A673 (cell line): ENCODE measurements around the gene ASTL. TPM values are rescaled to one million over a fixed set of nuclear protein-coding genes. Genes with fewer than 3 reads are reported as not detected.

ENCODE experiments used
- BruUV-seq: library from RNA; stranded (reverse); fragments of 400-500 nt; replicated peaks from 2 replicates; lab custom pipeline; 2021; lab: Mats Ljungman, UMichigan
- CTCF ChIA-PET: fragments of 300-600 bp; sonication (Branson Sonifier 250); formaldehyde crosslinking; loops from one replicate; lab custom pipeline; 2022; ENCODE audit warnings: antibody characterized with exemption; lab: Charles Lee
- POLR2A ChIA-PET: fragments of 300-600 bp; sonication (Branson Sonifier 250); formaldehyde crosslinking; loops from one replicate; lab custom pipeline; 2022; ENCODE audit warnings: antibody characterized with exemption; ENCODE audit not compliant: low non-redundant PET; lab: Charles Lee
- DNase-seq: peaks from one replicate; pipeline ENCODE4 v3.0.0-alpha.2; 2015; ENCODE audit warnings: low spot score
- H3K27ac ChIP-seq: fragments of 200-600 bp; sonication (generic); 2 replicates; pipeline ENCODE4 v1.5.1; 2016; ENCODE audit warnings: mixed run types, low read depth, mild to moderate bottlenecking, mixed read lengths, antibody characterized with exemption, low read length; ENCODE audit not compliant: poor library complexity, severe bottlenecking
- H3K27me3 ChIP-seq: fragments of 200-600 bp; sonication (generic); replicated peaks from 2 replicates; pipeline ENCODE4 v1.6.1; 2017; ENCODE audit warnings: mixed run types, low read depth, mild to moderate bottlenecking, mixed read lengths, antibody characterized with exemption, low read length; ENCODE audit not compliant: insufficient read depth, poor library complexity
- H3K36me3 ChIP-seq: fragments of 200-600 bp; sonication (generic); 2 replicates; pipeline ENCODE4 v1.6.1; 2016; ENCODE audit warnings: mixed run types, mild to moderate bottlenecking, mixed read lengths, antibody characterized with exemption, low read length; ENCODE audit not compliant: insufficient read depth, poor library complexity, severe bottlenecking
- H3K4me1 ChIP-seq: fragments of 200-600 bp; sonication (generic); 2 replicates; pipeline ENCODE4 v1.6.1; 2017; ENCODE audit warnings: mixed run types, mild to moderate bottlenecking, mixed read lengths, antibody characterized with exemption, low read length; ENCODE audit not compliant: insufficient read depth, poor library complexity, severe bottlenecking
- H3K4me3 ChIP-seq: fragments of 200-600 bp; sonication (generic); 2 replicates; pipeline ENCODE4 v1.5.1; 2016; ENCODE audit warnings: low read depth, mixed run types, mild to moderate bottlenecking, mixed read lengths, low read length; ENCODE audit not compliant: poor library complexity, severe bottlenecking
- H3K9me3 ChIP-seq: fragments of 200-600 bp; sonication (generic); 2 replicates; pipeline ENCODE4 v1.6.1; 2016; ENCODE audit warnings: mixed run types, low read depth, mild to moderate bottlenecking, mixed read lengths, antibody characterized with exemption, low read length; ENCODE audit not compliant: poor library complexity, severe bottlenecking
- EZH2 ChIP-seq: fragments of 200-600 bp; sonication (generic); IDR thresholded peaks from 2 replicates; pipeline ENCODE4 v1.6.1; 2017; ENCODE audit warnings: borderline replicate concordance, low read depth, mild to moderate bottlenecking, mixed read lengths, antibody characterized with exemption, low read length; ENCODE audit not compliant: poor library complexity, severe bottlenecking
- intact Hi-C: fragments of 100-400 bp; cut with micrococcal nuclease; formaldehyde crosslinking; loops from one replicate; pipeline ENCODE4 v1.10.0; 2022; ENCODE audit not compliant: unreplicated experiment
- total RNA-seq: library from RNA; stranded (reverse); gene quantifications from 2 replicates; pipeline ENCODE4 v1.2.3, GENCODE V29; 2021
- TF ChIP-seq, protein P1 (sequence below): fragments of 300-800, 200-600 bp; sonication (generic); conservative IDR thresholded peaks from 2 replicates; pipeline ENCODE4 v1.5.1; 2017; ENCODE audit warnings: low read depth, mild to moderate bottlenecking, antibody characterized with exemption, low read length, moderate library complexity, mixed read lengths

The ASTL gene
- total RNA-seq, 1 experiment from 2014 or later = not detected

DNA sequence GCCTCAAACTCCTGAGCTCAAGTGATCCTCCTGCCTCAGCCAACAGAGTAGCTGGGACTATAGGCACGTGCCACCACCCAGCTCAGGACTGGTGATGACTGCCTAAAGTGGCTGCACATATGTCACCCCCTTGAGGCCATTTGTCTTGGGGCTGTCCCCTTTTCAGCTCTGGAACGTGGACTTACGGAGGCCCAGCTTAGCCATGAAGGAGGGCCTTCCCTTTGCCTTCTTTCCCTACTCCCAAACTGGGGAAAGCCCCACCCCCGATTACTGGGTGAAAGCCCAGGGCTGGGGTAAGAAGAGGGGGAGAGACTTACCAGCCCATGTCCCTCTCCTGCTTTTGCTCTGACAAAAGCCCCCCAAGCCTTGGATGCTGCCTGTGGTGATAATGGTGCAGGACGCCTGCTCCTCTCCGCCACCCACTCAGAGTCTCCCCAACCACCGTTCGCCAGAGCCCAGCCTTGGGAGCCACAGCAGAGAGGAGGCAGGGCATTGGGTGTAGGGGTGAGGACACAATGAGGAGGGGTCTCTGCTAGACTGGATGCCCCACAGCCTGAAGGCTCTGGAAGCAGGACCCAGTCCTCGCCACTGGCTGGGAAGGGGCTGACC, 9.4 kb upstream of the ASTL start:
- Histone ChIP-seq H3K36me3 (no peaks in the 10 kb centered on the region), H3K27me3 (no peaks in the 10 kb centered on the region), H3K9me3 (no peaks in the 10 kb centered on the region), H3K4me3 (no peak overlapping the region), H3K27ac (no peak overlapping the region), H3K4me1 (peaks cover 9% of the 10 kb centered on the region)
- DNase-seq = no peak
- TF ChIP-seq, protein P1, sequence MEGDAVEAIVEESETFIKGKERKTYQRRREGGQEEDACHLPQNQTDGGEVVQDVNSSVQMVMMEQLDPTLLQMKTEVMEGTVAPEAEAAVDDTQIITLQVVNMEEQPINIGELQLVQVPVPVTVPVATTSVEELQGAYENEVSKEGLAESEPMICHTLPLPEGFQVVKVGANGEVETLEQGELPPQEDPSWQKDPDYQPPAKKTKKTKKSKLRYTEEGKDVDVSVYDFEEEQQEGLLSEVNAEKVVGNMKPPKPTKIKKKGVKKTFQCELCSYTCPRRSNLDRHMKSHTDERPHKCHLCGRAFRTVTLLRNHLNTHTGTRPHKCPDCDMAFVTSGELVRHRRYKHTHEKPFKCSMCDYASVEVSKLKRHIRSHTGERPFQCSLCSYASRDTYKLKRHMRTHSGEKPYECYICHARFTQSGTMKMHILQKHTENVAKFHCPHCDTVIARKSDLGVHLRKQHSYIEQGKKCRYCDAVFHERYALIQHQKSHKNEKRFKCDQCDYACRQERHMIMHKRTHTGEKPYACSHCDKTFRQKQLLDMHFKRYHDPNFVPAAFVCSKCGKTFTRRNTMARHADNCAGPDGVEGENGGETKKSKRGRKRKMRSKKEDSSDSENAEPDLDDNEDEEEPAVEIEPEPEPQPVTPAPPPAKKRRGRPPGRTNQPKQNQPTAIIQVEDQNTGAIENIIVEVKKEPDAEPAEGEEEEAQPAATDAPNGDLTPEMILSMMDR = no peak
- TF ChIP-seq EZH2 = no peak
- intact Hi-C loops = no loop called here
- ChIA-PET CTCF (interaction anchor here (2.3 kb wide), 1 partner anchor 27 kb away, joined by 7 read pairs; no protein-coding TSS in a partner anchor), POLR2A (no interaction called here)
- no TSS peak for BruUV-seq

DNA sequence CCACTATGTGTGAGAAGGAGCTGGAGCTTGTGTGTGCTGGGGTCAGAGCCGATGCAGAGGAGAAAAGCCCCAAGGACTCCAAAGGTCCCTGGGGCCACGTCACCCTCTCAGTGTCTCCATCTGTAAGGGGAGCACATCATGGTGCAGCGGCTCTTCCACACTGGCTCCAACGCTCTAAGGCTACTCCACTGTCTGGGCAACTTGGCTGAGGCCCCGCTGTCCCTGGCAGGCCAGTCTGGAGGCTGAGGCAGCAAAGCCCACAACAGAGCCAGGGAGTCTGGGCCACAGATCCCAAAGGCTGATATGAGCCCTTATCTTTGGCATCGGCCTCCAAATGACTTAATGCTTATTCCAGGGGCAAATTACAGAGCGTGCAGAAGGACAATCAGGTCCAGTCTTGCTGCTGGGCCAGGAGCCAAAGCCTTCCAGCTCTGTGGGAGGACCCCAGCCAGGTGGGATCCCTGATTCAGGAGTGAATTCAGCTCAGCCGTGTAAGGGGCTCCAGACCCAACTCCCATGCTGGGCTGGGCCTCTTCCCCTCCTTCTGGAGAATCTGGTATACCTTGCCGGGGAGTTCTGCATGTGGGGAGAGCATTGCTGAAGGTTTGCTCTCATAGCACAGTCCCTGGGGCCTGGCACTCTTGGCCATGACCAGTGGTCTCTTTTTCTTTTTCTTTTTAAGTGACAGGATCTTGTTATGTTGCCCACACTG, 8.7 kb upstream of the ASTL start:
- no peak overlapping the region for H3K4me3 ChIP-seq
- no peaks in the 10 kb centered on the region for H3K27me3 ChIP-seq
- no TSS peak for BruUV-seq
- H3K9me3 ChIP-seq = no peaks in the 10 kb centered on the region
- CTCF ChIA-PET = interaction anchor here (2.3 kb wide), 1 partner anchor 27 kb away, joined by 7 read pairs; no protein-coding TSS in a partner anchor
- no peak for DNase-seq
- POLR2A ChIA-PET = no interaction called here
- no peaks in the 10 kb centered on the region for H3K36me3 ChIP-seq
- no peak overlapping the region for H3K27ac ChIP-seq
- intact Hi-C loops = no loop called here
- no peak for TF ChIP-seq EZH2
- TF ChIP-seq, protein P1 = no peak
- H3K4me1 ChIP-seq = peaks cover 9% of the 10 kb centered on the region

DNA sequence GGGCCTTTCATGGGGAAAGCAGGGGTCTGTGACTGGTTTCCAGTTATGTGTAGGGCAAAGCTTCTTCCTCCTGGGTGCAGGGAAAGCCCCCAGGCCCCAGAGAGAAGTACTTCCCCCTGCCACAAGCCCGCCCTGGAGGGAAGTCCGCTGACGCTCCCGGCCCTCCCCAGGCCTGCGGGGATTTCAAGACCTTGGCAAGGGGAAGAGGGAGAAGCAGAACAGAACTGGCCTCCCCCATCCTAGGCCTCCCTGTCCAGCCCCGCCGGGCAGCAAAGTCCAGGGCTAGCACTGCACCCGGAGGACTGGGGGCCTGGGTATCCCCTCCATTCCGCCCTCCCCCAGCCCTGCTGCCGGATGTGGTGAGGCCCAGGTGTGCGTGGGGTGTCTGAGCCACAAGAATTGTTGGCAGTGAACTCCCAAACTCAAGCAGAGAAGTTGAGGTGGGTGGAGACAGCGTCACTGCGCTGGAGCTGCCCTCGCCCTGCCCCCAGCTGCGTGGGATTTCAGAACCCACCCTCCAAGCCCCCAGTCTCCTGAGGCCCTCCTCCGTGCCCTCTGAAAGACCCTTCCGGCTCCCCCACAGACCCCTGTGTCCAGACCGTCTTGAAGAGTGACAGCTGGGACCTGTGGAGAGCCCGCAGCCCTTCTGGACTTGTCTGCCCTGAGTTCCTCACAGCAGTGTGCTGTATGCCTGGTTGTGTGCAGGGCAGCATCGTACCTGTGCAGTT, 8.0 kb upstream of the ASTL start:
- BruUV-seq = no TSS peak
- Histone ChIP-seq H3K27ac (no peak overlapping the region), H3K4me3 (no peak overlapping the region), H3K36me3 (no peaks in the 10 kb centered on the region), H3K9me3 (no peaks in the 10 kb centered on the region), H3K4me1 (peaks cover 9% of the 10 kb centered on the region), H3K27me3 (no peaks in the 10 kb centered on the region)
- intact Hi-C loops = no loop called here
- CTCF ChIA-PET = interaction anchor here (2.3 kb wide), 1 partner anchor 28 kb away, joined by 7 read pairs; no protein-coding TSS in a partner anchor
- POLR2A ChIA-PET = no interaction called here
- DNase-seq = no peak
- no peak for TF ChIP-seq EZH2
- TF ChIP-seq, protein P1 = no peak
